HG03457 (cell line): ENCODE measurements around the gene LBX2.
A peak's percentile ranks its signal among the peaks of the same experiment; 100 is the strongest.

ENCODE experiments used
- ATAC-seq: cut with Tn5 transposase; IDR thresholded peaks from one replicate; pipeline ENCODE4 v1.9.1; 2021; ENCODE audit warnings: moderate number of reproducible peaks; ENCODE audit not compliant: unreplicated experiment

The LBX2 gene

DNA sequence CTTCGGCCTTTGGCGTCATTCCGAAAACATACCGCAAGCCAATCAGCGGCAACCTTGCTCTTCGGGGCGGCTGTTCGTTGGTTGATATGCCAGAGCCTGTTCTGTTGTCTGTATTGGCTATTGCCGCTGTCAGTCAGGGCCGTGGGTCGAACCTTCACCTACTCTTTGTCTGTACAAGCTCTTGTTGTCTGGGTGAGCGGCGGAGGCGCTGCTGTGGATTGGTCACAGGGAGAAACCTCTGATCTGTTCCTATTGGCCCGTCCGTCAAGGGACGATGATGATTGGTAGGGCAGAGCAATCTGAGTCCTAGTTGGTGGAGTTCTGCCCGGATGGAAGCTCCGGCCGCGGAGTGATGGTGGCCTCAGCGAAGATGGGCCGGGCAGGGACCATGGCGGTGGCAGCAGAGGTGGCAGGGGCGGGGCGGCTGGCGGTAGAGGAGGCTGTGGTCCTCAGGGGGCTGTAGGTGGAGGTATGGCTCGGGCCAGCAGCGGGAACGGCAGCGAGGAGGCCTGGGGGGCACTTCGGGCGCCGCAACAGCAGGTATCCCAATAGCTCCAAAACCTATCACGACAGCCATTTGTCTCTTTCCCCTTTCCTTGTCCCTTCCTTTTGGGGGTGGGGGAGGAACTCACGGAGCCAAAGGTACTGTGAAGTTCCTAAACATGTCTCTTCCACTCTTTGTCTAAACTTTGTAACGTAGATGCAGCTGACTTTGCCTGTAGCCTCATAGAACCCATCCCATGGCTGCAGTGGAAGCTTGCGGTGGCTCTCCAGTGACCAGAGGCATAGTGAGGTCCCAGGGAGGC is 41.1 kb downstream of the LBX2 start, which contains the start of gene WBP1:
Gene WBP1, plus strand, starts transcription at position 307 of the 806 bp plus-strand sequence. Its CDS starts 165 bp downstream, at position 472.
- ATAC-seq, result peak; percentile 72

DNA sequence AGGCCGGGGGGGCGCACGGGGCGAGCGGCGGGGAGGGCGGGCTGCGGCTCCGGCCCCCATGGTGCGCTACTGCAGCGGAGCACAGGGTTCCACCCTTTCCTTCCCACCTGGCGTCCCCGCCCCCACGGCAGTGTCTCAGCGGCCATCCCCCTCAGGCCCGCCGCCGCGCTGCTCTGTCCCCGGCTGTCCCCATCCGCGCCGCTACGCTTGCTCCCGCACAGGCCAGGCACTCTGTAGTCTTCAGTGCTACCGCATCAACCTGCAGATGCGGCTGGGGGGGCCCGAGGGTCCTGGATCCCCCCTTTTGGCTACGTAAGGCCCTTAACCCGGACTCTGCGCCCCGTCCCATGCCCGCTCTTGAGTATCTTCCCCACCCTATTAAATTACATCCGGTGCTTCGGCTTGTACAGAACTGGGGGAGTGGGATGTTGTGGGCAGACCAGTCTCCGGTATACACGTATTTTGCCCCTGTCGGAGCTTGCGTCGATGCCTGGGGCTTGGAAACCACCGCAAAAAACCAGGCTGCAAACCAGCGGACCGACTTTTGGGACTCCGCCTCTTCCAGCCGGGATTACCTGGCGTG is 41.8 kb downstream of the LBX2 start:
- peak; percentile 22 for ATAC-seq

DNA sequence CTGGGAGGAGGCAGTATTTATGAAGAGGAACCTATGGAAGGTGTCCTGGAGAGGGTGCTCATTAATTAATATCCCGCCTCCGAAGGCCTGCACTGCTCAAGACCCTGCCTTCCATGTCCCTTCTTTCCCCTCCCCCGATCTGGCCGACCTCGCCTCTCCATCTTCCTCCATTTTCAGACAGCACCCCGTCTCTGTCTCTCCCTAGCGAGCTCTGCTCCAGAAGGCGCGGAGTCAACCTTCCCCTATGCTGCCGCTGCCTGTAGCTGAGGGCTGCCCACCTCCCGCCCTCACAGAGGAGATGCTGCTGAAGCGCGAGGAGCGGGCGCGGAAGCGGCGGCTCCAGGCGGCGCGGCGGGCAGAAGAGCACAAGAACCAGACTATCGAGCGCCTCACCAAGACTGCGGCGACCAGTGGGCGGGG is 42.3 kb downstream of the LBX2 start:
- no peak for ATAC-seq

DNA sequence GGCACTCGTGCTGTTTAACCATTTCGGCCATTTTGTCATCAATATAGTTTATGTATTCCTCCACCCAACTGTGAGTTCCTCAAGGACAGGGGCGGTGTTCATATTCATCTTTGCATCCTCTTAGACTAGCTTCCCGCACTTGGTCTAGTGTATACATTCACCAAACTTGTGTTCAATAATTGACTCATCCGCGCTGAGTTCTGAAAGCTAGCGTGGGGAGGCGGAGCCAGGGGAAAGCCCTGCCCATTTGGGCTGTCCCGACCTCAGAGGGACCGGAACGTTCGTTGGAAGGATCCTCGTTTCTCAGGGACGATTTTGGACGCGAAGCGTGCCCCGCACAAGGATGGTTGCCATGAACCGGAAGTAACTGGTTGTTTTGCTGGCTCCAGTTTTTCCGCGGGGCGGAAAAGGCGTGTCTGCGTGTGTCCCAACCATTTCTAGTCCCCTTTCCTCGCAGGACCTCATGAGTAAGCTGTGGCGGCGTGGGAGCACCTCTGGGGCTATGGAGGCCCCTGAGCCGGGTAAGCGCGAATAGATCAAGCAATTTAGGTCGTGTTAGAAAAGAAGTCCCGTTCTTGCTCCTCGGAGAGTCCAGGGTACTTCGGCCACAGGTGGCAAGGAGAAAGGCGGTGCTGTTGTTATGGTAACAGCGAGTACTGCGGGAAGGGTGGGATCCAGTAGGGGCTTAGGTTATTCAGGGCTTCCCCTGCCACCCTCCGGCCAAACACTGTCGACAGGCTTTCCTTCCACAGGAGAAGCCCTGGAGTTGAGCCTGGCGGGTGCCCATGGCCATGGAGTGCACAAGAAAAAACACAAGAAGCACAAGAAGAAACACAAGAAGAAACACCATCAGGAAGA is 44.5 kb downstream of the LBX2 start, which contains the start of gene INO80B:
Gene INO80B, plus strand, starts transcription at position 434 of the 858 bp plus-strand sequence. Its CDS starts 30 bp downstream, at position 464.
- ATAC-seq, result peak; percentile 43

DNA sequence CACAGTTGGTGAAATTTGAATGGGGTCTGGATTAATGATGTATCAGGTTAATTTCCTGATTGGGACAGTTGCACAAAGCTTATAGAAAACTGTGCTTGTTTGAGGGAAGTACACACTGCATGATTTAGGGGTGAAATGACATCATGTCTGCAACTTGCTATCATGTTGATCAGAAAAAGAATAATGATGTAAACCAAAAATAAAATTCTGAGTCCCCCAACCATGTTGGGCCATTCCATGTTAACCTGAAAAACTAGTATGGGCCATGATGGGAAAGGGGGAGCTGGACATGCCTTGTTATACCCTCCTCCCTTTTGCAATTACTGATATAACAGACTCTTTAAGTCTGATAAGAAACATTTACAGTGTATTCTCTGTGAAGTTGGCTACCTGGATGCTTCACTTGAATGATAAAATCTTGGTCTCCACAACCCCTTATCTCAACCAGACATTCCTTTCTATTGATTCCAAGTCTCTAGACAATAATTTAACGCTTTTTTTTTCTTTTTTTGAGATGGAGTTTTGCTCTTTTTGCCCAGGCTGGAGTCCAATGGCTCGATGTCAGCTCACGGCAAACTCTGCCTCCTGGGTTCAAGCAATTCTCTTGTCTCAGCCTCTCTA is 48.7 kb downstream of the LBX2 start:
- no peak for ATAC-seq

DNA sequence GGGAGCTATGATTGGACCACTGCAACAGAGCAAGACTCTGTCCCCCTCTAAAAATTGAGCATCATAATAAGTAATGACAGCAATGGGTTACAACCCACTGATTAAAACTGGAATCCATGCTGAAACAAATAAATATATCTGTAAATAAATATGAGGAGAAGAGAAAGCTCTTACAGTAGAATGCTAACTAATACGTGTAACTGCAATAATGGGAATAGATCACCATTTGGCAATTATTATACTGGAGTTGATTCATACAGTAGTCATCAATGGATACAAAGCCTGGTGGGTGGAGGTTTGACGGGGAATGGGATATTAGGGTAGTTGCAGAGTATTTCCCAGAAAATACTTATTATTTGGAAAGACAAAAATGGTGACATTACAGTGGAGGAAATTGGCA is 50.6 kb downstream of the LBX2 start:
- ATAC-seq, result no peak
